Fibroblast of the conjunctiva (primary cell): ENCODE measurements around the gene ADTRP.

Source experiments
- DNase-seq: peaks from one replicate; pipeline ENCODE4 v3.0.0-alpha.2; 2010; ENCODE audit warnings: low read depth

The ADTRP gene

GRCh38 chr6:11754625-11755271, 23.9 kb downstream of the ADTRP start:
- no peak for DNase-seq

- no peak for DNase-seq
Observed at GRCh38 chr6:11753798-11754197, 24.8 kb downstream of the ADTRP start.

- DNase-seq: no peak
Observed at GRCh38 chr6:11752360-11752759, 26.2 kb downstream of the ADTRP start.

GRCh38 chr6:11750682-11751081, 27.9 kb downstream of the ADTRP start:
- DNase-seq: no peak

GRCh38 chr6:11748591-11749210, 29.9 kb downstream of the ADTRP start:
- no peak for DNase-seq

- DNase-seq: no peak
Observed at GRCh38 chr6:11747021-11747420, 31.6 kb downstream of the ADTRP start.

GRCh38 chr6:11744753-11745152, 33.9 kb downstream of the ADTRP start:
- peak; percentile 14 for DNase-seq

GRCh38 chr6:11744101-11744500, 34.5 kb downstream of the ADTRP start:
- DNase-seq: no peak

- no peak for DNase-seq
Observed at GRCh38 chr6:11740875-11741274, 37.7 kb downstream of the ADTRP start.

- DNase-seq: no peak
Observed at GRCh38 chr6:11738661-11739375, 39.8 kb downstream of the ADTRP start.

- DNase-seq: no peak
Observed at GRCh38 chr6:11738234-11738633, 40.4 kb downstream of the ADTRP start.

GRCh38 chr6:11736601-11737000, 42.0 kb downstream of the ADTRP start:
- no peak for DNase-seq

- DNase-seq: no peak
Observed at GRCh38 chr6:11734861-11735613, 43.6 kb downstream of the ADTRP start.

GRCh38 chr6:11732036-11732631, 46.5 kb downstream of the ADTRP start:
- no peak for DNase-seq

GRCh38 chr6:11731423-11731822, 47.2 kb downstream of the ADTRP start:
- DNase-seq: no peak

GRCh38 chr6:11730641-11731040, 48.0 kb downstream of the ADTRP start:
- no peak for DNase-seq

- no peak for DNase-seq
Observed at GRCh38 chr6:11729076-11729475, 49.5 kb downstream of the ADTRP start.

- DNase-seq: no peak
Observed at GRCh38 chr6:11727998-11728961, 50.3 kb downstream of the ADTRP start.

- no peak for DNase-seq
Observed at GRCh38 chr6:11727346-11727997, 51.1 kb downstream of the ADTRP start.

- no peak for DNase-seq
Observed at GRCh38 chr6:11724286-11724685, 54.3 kb downstream of the ADTRP start.
